IPS-NIHi11 (cell line): ENCODE data around the gene KCNK13.
"Not testable (repeated sequence)": the region's sequence is repeated elsewhere in the genome, so short reads cannot be mapped to it uniquely, and the experiment has no call there.

Source experiments
- DNase-seq: peaks from one replicate; pipeline ENCODE4 v3.0.0; 2012; ENCODE audit warnings: mixed read lengths, low spot score

The KCNK13 gene

DNA sequence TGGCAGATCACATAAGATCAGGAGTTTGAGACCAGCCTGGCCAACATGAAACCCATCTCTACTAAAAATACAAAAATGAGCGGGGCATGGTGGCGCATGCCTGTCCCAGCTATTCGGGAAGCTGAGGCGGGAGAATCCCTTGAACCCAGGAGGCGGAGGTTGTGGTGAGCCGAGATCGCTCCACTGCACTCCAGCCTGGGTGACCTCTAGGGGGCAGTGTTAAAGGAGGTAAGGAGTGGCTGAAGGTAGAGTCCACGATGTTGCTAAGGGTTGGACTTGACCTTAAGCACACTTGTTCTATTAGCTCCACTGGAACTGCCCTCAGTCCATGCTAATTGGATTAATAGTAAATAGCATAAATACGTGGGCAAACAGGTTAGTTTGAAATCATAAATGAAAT is 132.1 kb downstream of the KCNK13 start:
- DNase-seq = peak; percentile 44

GRCh38 chr14:90194706-90195105 is 132.9 kb downstream of the KCNK13 start:
- no peak for DNase-seq

DNA sequence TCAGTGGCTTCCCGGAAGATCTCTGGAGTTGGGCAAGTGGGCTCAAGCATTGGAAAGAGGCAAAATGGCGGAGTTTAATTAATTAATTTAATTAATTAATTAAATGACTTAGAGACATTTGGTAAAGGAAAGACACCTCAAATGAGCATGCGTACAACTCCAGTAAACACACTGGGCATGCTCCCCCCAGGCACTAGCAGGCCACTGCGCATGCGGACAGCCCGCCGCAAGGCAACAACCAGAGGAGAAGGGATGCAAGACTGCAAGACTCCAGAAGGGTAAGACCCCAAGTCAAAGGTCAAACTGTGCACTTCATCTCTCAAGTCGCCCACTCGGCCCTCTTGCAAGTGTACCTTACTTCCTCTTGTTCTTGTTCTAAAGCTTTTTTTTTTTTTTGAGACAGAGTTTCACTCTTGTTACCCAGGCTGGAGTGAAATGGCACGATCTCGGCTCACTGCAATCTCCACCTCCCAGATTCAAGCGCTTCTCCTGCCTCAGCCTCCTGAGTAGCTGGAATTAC is 136.8 kb downstream of the KCNK13 start:
- DNase-seq = no peak

DNA sequence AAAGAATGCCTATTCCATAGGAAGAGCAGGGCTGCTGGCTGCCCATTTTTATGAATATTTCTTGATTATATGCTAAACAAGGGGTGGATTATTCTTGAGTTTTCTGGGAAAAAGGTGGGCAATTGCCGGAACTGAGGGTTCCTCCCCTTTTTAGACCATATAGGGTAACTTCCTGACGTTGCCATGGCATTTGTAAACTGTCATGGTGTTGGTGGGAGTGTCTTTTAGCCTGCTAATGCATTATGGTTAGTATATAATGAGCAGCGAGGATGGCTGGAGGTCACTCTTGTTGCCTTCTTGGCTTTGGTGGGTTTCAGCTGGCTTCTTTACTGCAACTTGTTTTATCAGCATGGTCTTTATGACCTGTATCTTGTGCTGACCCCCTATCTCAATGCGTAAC is 138.8 kb downstream of the KCNK13 start:
- DNase-seq = not testable (repeated sequence)

DNA sequence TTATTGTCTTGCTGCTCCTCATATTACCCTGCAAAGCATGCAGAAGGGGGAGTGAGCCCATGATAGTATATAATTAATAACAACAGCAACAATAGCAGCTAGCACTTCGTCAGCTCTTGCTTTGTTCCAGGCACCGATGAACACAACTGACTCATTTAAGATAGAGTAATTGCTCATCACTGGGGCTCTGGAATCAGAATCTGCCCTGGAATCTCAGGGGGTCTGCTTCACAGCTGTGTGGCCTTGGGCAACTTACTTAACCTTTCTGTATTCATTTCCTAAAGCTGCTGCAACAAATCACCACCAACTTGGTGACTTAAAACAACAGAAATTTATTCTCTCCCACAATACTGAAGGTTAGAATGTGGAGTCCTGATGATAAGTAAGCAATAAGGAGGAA is 139.6 kb downstream of the KCNK13 start:
- no peak for DNase-seq

GRCh38 chr14:90204516-90204915 is 142.7 kb downstream of the KCNK13 start:
- no peak for DNase-seq

- no peak for DNase-seq
Measured at GRCh38 chr14:90213099-90213748, 151.4 kb downstream of the KCNK13 start.

- DNase-seq = no peak
Measured at GRCh38 chr14:90228478-90228877, 166.7 kb downstream of the KCNK13 start.

- DNase-seq = not testable (repeated sequence)
Measured at GRCh38 chr14:90229942-90230341, 168.1 kb downstream of the KCNK13 start.
